IMR-90 (cell line): ENCODE measurements around the gene GORASP1. TPM values are rescaled to one million over a fixed set of nuclear protein-coding genes. Genes with fewer than 3 reads are reported as not detected.

Experiments
- ATAC-seq: fragments of 200-7000 bp; cut with Tn5 transposase; 2 replicates; pipeline ENCODE4 v1.9.1; 2020; ENCODE audit warnings: low read depth, mild to moderate bottlenecking, moderate library complexity
- BruUV-seq: library from RNA; stranded (reverse); fragments of 400-500 nt; replicated peaks from 2 replicates; lab custom pipeline; 2021; lab: Mats Ljungman, UMichigan
- CTCF ChIA-PET: fragments of 300-600 bp; formaldehyde crosslinking; extraction: SDS; loops from one replicate; lab custom pipeline; 2021; ENCODE audit warnings: antibody characterized with exemption; lab: Yijun Ruan, JAX
- POLR2A ChIA-PET: fragments of 300-600 bp; sonication (Branson Sonifier 250); formaldehyde crosslinking; loops from one replicate; lab custom pipeline; 2022; ENCODE audit warnings: antibody characterized with exemption; ENCODE audit not compliant: unreplicated experiment; lab: Charles Lee
- DNase-seq: peaks from one replicate; pipeline ENCODE4 v3.0.0; 2013
- H2AFZ ChIP-seq: replicated peaks from 2 replicates; pipeline ENCODE3; 2013; ENCODE audit warnings: low read length, mild to moderate bottlenecking; ENCODE audit not compliant: poor library complexity
- H2AK5ac ChIP-seq: 2 replicates; pipeline ENCODE4 v1.6.1; 2013; ENCODE audit warnings: low read depth, low read length, inconsistent platforms
- H2AK9ac ChIP-seq: replicated peaks from 2 replicates; pipeline ENCODE3; 2013; ENCODE audit warnings: mild to moderate bottlenecking, low read depth, low read length, moderate library complexity; ENCODE audit not compliant: poor library complexity
- H2BK120ac ChIP-seq: 2 replicates; pipeline ENCODE4 v1.6.1; 2013; ENCODE audit warnings: low read depth, low read length, inconsistent platforms
- H2BK15ac ChIP-seq: 3 replicates; pipeline ENCODE4 v1.6.1; 2013; ENCODE audit warnings: low read depth, low read length, inconsistent platforms
- H2BK20ac ChIP-seq: 2 replicates; pipeline ENCODE4 v1.6.1; 2013; ENCODE audit warnings: low read depth, mild to moderate bottlenecking, inconsistent platforms, low read length, moderate library complexity
- H2BK5ac ChIP-seq: 2 replicates; pipeline ENCODE4 v1.6.1; 2013; ENCODE audit warnings: mild to moderate bottlenecking, low read depth, low read length, inconsistent platforms; ENCODE audit not compliant: poor library complexity, severe bottlenecking
- H3K14ac ChIP-seq: replicated peaks from 2 replicates; pipeline ENCODE4 v1.6.1; 2013; ENCODE audit warnings: low read depth, low read length, inconsistent platforms
- H3K18ac ChIP-seq: 2 replicates; pipeline ENCODE4 v1.6.1; 2013; ENCODE audit warnings: low read depth, low read length, control low read depth
- H3K23ac ChIP-seq: 2 replicates; pipeline ENCODE4 v1.6.1; 2013; ENCODE audit warnings: low read depth, low read length, inconsistent platforms
- H3K27ac ChIP-seq: 2 replicates; pipeline ENCODE4 v1.5.1; 2013; ENCODE audit warnings: mild to moderate bottlenecking, control low read depth, low read length; ENCODE audit not compliant: insufficient read depth
- H3K27me3 ChIP-seq: 2 replicates; pipeline ENCODE4 v1.6.1; 2013; ENCODE audit warnings: low read length; ENCODE audit not compliant: control insufficient read depth, insufficient read depth
- H3K36me3 ChIP-seq: 2 replicates; pipeline ENCODE4 v1.6.1; 2013; ENCODE audit warnings: low read length, mixed read lengths; ENCODE audit not compliant: control insufficient read depth, insufficient read depth
- H3K4ac ChIP-seq: 2 replicates; pipeline ENCODE4 v1.6.1; 2013; ENCODE audit warnings: low read depth, low read length, inconsistent platforms
- H3K4me1 ChIP-seq: 2 replicates; pipeline ENCODE4 v1.6.1; 2013; ENCODE audit warnings: low read length, mixed read lengths; ENCODE audit not compliant: control insufficient read depth, insufficient read depth
- H3K4me2 ChIP-seq: 2 replicates; pipeline ENCODE4 v1.6.1; 2013; ENCODE audit warnings: low read depth, mild to moderate bottlenecking, control low read depth, low read length, moderate library complexity
- H3K4me3 ChIP-seq: 2 replicates; pipeline ENCODE4 v1.5.1; 2013; ENCODE audit warnings: low read depth, mild to moderate bottlenecking, control low read depth, low read length, moderate library complexity; ENCODE audit not compliant: insufficient read depth
- H3K56ac ChIP-seq: 2 replicates; pipeline ENCODE4 v1.6.1; 2013; ENCODE audit warnings: low read length, inconsistent platforms; ENCODE audit not compliant: insufficient read depth; ENCODE audit errors: extremely low read depth
- H3K79me1 ChIP-seq, 2 experiments: 2 replicates each; pipeline ENCODE4 v1.6.1; 2013; ENCODE audit warnings: low read length in 2 of 2, inconsistent platforms in 1 of 2, low read depth in 1 of 2
- H3K9ac ChIP-seq: 2 replicates; pipeline ENCODE4 v1.6.1; 2013; ENCODE audit warnings: low read depth, low read length, control low read depth
- H3K9me1 ChIP-seq: 2 replicates; pipeline ENCODE4 v1.6.1; 2013; ENCODE audit warnings: low read length, inconsistent platforms; ENCODE audit not compliant: insufficient read depth
- H3K9me3 ChIP-seq: 2 replicates; pipeline ENCODE4 v1.6.1; 2013; ENCODE audit warnings: low read length; ENCODE audit not compliant: control insufficient read depth, insufficient read depth
- H4K20me1 ChIP-seq: 2 replicates; pipeline ENCODE4 v1.6.1; 2013; ENCODE audit warnings: low read length, inconsistent platforms; ENCODE audit not compliant: insufficient read depth
- H4K5ac ChIP-seq: 2 replicates; pipeline ENCODE4 v1.6.1; 2013; ENCODE audit warnings: mild to moderate bottlenecking, low read depth, low read length, control low read depth
- H4K8ac ChIP-seq, 2 experiments: 2 replicates each; pipeline ENCODE4 v1.6.1; 2013; ENCODE audit warnings: low read depth in 2 of 2, low read length in 2 of 2, control low read depth in 1 of 2, inconsistent platforms in 1 of 2
- H4K91ac ChIP-seq: 2 replicates; pipeline ENCODE4 v1.6.1; 2013; ENCODE audit warnings: low read depth, low read length, inconsistent platforms; ENCODE audit not compliant: insufficient read depth
- FOS ChIP-seq: fragments of 150-350 bp; IDR thresholded peaks from 2 replicates; pipeline ENCODE4 v1.6.1; 2016; ENCODE audit warnings: low read depth, low read length
- RAD21 ChIP-seq: IDR thresholded peaks from 2 replicates; pipeline ENCODE4 v1.6.1; 2012; ENCODE audit warnings: low read length, improper control_type of control experiment
- WGBS, 2 experiments: methylation state at CpG; one replicate each; pipeline versions ENCODE4 v1.1.5 to v1.1.7; 2013; ENCODE audit warnings: missing lambda C conversion rate in 2 of 2; ENCODE audit not compliant: insufficient read length in 1 of 2; ENCODE audit errors: extremely low coverage in 2 of 2; 5-methylcytosine and 5-hydroxymethylcytosine counted together
- dilution Hi-C: fragments of 300-500 bp; cut with HindIII; formaldehyde crosslinking; loops from one replicate; pipeline ENCODE4 v1.14.3; 2018; ENCODE audit warnings: low sequenced_read_pairs; ENCODE audit not compliant: unreplicated experiment
- in situ Hi-C: fragments of 300-500 bp; cut with MboI; formaldehyde crosslinking; loops from 3 replicates; pipeline ENCODE4 v1.14.3; 2019; ENCODE audit warnings: low sequenced_read_pairs, inconsistent platforms, mixed read lengths
- intact Hi-C: fragments of 100-400 bp; cut with micrococcal nuclease; formaldehyde crosslinking; loops from 2 replicates; pipeline ENCODE4 v1.10.0; 2022
- polyA plus RNA-seq, 3 experiments: library from polyadenylated mRNA; depleted of rRNA; stranded (reverse); fragments of >200 nt; gene quantifications; 2 replicates each; pipeline ENCODE4 v1.2.3, GENCODE V29; 2012; ENCODE audit warnings: low replicate concordance in 1 of 3
- total RNA-seq: library from RNA; depleted of rRNA; stranded (reverse); fragments of >200 nt; gene quantifications from 2 replicates; pipeline ENCODE4 v1.2.3, GENCODE V29; 2012
- TF ChIP-seq, protein P1 (sequence below): fragments of 150-350 bp; IDR thresholded peaks from 2 replicates; pipeline ENCODE4 v1.6.1; 2016; ENCODE audit warnings: low read depth, mild to moderate bottlenecking, low read length, moderate library complexity, borderline replicate concordance

GORASP1 gene
- total and polyA plus RNA-seq, 2 of the 4 experiments (the other 2 are of a cell fraction) = 35.0 to 56.6 TPM

GRCh38 chr3:39134305-39134704 is 26.9 kb upstream of the GORASP1 start:
- CTCF ChIA-PET = no interaction called here
- in situ Hi-C loops = no loop called here
- H3K9ac ChIP-seq = no peak overlapping the region

More at GRCh38 chr3:39134305-39134704, 26.9 kb upstream of the GORASP1 start:
- no peak overlapping the region for H3K18ac ChIP-seq
- H3K4me3 ChIP-seq = no peak overlapping the region
- H2BK15ac ChIP-seq = no peak overlapping the region
- H3K14ac ChIP-seq = no peak overlapping the region
- TF ChIP-seq RAD21 (no peak), FOS (no peak)
- TF ChIP-seq, protein P1, sequence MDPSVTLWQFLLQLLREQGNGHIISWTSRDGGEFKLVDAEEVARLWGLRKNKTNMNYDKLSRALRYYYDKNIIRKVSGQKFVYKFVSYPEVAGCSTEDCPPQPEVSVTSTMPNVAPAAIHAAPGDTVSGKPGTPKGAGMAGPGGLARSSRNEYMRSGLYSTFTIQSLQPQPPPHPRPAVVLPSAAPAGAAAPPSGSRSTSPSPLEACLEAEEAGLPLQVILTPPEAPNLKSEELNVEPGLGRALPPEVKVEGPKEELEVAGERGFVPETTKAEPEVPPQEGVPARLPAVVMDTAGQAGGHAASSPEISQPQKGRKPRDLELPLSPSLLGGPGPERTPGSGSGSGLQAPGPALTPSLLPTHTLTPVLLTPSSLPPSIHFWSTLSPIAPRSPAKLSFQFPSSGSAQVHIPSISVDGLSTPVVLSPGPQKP = no peak
- H4K91ac ChIP-seq = no peak overlapping the region
- no peak overlapping the region for H3K27ac ChIP-seq
- no peaks in the 10 kb centered on the region for H3K36me3 ChIP-seq
- intact Hi-C loops (no loop called here), dilution Hi-C loops (no loop called here)
- no peak overlapping the region for H4K8ac ChIP-seq
- no peak overlapping the region for H3K4ac ChIP-seq
- H2AK5ac ChIP-seq = no peak overlapping the region
- no peak overlapping the region for H2AFZ ChIP-seq
- no TSS peak for BruUV-seq
- no peak overlapping the region for H2BK120ac ChIP-seq
- ATAC-seq (no peak), DNase-seq (no peak)
- H4K5ac ChIP-seq = no peak overlapping the region
- WGBS, 2 experiments = 100% methylated on average over 1 of the region's 7 CpGs; no CpG with 5 or more reads in 1 of the 2 experiments
- POLR2A ChIA-PET = no interaction called here
- no peak overlapping the region for H2BK5ac ChIP-seq
- no peaks in the 10 kb centered on the region for H3K27me3 ChIP-seq
- H4K20me1 ChIP-seq = peaks cover 16% of the 10 kb centered on the region
- no peak overlapping the region for H2AK9ac ChIP-seq
- H2BK20ac ChIP-seq = no peak overlapping the region
- H3K4me2 ChIP-seq = no peak overlapping the region
- peaks cover 2% of the 10 kb centered on the region; the same call in 1 of the 2 replicates for H3K4me1 ChIP-seq
- no peak overlapping the region for H3K56ac ChIP-seq
- no peaks in the 10 kb centered on the region for H3K9me3 ChIP-seq
- H3K79me1 ChIP-seq = peaks cover 0 to 10% of the 10 kb centered on the region in 2 experiments; a peak in 2 of 4 replicates
- H3K9me1 ChIP-seq = peaks cover 10% of the 10 kb centered on the region; the same call in 1 of the 2 replicates
- no peak overlapping the region for H3K23ac ChIP-seq
